Ishikawa (cell line): ENCODE results near the gene CTU1.

Experiments used
- CEBPB ChIP-seq: IDR thresholded peaks from 2 replicates; pipeline ENCODE4 v1.6.1; 2012
- CREB1 ChIP-seq: IDR thresholded peaks from 2 replicates; pipeline ENCODE4 v1.6.1; 2012; ENCODE audit warnings: low read depth
- EGR1 ChIP-seq: IDR thresholded peaks from 2 replicates; pipeline ENCODE4 v1.6.1; 2012
- EP300 ChIP-seq: IDR thresholded peaks from 2 replicates; pipeline ENCODE4 v1.6.1; 2012; ENCODE audit warnings: borderline replicate concordance
- FOXM1 ChIP-seq: IDR thresholded peaks from 2 replicates; pipeline ENCODE4 v1.6.1; 2012; ENCODE audit warnings: low read depth, borderline replicate concordance
- NFIC ChIP-seq: IDR thresholded peaks from 2 replicates; pipeline ENCODE4 v1.6.1; 2012
- RAD21 ChIP-seq: IDR thresholded peaks from 2 replicates; pipeline ENCODE4 v1.6.1; 2012; ENCODE audit warnings: low read depth
- TAF1 ChIP-seq: IDR thresholded peaks from 2 replicates; pipeline ENCODE4 v1.6.1; 2012; ENCODE audit warnings: low read depth, mild to moderate bottlenecking
- TCF12 ChIP-seq: IDR thresholded peaks from 2 replicates; pipeline ENCODE4 v1.6.1; 2012; ENCODE audit warnings: low read depth
- TEAD4 ChIP-seq: IDR thresholded peaks from 2 replicates; pipeline ENCODE4 v1.6.1; 2012
- YY1 ChIP-seq: IDR thresholded peaks from 2 replicates; pipeline ENCODE4 v1.6.1; 2012; ENCODE audit warnings: low read depth
- ZBTB7A ChIP-seq: IDR thresholded peaks from 2 replicates; pipeline ENCODE4 v1.6.1; 2012; ENCODE audit warnings: low read depth
- TF ChIP-seq, protein P1 (sequence below): IDR thresholded peaks from 2 replicates; pipeline ENCODE4 v1.6.1; 2012
- TF ChIP-seq, protein P2 (sequence below): IDR thresholded peaks from 2 replicates; pipeline ENCODE4 v1.6.1; 2012; ENCODE audit warnings: low read depth, mild to moderate bottlenecking
- TF ChIP-seq, protein P3 (sequence below): IDR thresholded peaks from 2 replicates; pipeline ENCODE4 v1.6.1; 2012

The CTU1 gene

DNA sequence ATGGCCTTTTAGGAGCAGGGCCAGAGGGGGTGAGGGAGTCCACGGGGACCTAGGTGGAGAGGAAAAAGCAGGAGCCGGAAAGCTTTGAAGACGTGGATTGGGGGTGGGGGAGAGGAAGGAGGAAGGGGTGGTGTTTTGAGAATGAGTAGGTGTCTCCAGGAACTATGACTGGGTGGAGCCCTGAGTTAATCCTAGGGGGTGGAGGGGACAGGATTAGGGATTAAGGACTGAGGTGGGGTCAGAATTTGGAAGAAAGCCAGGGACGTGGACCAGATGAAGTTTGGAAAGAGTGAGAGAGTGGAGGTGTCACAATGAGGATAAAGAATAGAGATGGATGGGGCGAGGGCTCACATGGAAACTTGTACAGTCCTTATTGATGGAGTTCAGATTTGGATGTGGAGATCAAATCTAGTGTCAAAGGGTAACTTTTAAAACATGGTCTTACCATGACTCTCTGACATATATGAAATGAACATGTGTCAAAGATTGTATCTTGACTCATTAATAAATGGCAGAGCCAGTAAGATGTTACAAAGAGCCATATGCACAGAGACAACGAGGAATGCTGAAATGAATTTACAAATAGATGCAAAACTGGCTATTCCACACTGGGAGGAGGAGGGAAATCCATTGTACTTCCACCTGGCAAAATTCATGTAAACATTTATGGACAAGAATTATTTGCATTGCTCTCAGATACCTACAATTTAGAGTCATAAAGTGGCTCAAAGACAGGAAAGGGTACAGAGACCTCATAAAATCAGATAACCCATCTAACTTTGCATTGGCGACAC lies 41.6 kb downstream of the CTU1 start:
- no peak for TF ChIP-seq TCF12
- no peak for TF ChIP-seq ZBTB7A
- TF ChIP-seq TEAD4: no peak
- TF ChIP-seq CREB1: no peak
- TF ChIP-seq, protein P1, sequence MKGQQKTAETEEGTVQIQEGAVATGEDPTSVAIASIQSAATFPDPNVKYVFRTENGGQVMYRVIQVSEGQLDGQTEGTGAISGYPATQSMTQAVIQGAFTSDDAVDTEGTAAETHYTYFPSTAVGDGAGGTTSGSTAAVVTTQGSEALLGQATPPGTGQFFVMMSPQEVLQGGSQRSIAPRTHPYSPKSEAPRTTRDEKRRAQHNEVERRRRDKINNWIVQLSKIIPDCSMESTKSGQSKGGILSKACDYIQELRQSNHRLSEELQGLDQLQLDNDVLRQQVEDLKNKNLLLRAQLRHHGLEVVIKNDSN: no peak
- TF ChIP-seq TAF1: no peak
- no peak for TF ChIP-seq FOXM1
- TF ChIP-seq EP300: no peak
- no peak for TF ChIP-seq EGR1
- TF ChIP-seq RAD21: no peak
- TF ChIP-seq, protein P2, sequence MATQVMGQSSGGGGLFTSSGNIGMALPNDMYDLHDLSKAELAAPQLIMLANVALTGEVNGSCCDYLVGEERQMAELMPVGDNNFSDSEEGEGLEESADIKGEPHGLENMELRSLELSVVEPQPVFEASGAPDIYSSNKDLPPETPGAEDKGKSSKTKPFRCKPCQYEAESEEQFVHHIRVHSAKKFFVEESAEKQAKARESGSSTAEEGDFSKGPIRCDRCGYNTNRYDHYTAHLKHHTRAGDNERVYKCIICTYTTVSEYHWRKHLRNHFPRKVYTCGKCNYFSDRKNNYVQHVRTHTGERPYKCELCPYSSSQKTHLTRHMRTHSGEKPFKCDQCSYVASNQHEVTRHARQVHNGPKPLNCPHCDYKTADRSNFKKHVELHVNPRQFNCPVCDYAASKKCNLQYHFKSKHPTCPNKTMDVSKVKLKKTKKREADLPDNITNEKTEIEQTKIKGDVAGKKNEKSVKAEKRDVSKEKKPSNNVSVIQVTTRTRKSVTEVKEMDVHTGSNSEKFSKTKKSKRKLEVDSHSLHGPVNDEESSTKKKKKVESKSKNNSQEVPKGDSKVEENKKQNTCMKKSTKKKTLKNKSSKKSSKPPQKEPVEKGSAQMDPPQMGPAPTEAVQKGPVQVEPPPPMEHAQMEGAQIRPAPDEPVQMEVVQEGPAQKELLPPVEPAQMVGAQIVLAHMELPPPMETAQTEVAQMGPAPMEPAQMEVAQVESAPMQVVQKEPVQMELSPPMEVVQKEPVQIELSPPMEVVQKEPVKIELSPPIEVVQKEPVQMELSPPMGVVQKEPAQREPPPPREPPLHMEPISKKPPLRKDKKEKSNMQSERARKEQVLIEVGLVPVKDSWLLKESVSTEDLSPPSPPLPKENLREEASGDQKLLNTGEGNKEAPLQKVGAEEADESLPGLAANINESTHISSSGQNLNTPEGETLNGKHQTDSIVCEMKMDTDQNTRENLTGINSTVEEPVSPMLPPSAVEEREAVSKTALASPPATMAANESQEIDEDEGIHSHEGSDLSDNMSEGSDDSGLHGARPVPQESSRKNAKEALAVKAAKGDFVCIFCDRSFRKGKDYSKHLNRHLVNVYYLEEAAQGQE: no peak
- no peak for TF ChIP-seq NFIC
- no peak for TF ChIP-seq CEBPB
- TF ChIP-seq, protein P3, sequence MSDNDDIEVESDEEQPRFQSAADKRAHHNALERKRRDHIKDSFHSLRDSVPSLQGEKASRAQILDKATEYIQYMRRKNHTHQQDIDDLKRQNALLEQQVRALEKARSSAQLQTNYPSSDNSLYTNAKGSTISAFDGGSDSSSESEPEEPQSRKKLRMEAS: no peak
- no peak for TF ChIP-seq YY1

DNA sequence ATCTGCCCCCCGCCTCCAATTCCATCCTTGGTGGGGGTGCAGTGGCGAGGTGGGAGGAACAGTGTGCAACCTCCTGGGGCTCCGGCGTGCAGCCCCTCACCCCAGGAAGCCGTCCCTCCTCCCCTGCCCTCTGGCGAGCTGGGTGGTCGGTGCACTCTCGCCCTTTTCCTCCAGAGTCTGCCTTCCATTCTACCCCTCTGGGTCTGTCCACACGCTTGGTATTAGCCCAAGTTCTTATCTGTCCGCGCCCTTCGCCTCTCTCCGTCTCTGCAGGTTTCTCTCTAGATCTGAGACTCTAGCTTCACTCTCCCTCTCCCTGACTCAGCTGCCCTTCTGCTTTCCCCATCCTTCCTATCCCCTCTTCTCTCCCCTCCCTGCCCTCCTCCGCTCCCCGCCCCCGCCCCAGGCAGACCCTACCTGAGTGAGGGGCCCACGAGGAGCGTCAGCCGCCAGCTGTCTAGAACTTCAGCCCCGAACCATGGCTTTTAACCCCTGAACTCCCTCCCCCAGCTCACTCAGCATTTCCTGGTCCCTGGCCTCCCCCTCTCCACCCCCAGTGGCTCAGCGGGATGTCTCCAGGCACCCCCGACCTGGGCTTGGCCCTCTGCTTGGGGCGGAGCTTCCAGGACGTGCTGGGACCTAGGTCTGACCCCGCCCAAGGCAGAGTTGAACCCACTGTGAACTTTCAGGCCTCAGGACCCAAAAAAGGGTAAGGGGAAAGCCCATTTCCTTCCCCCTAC lies 42.8 kb downstream of the CTU1 start:
- no peak for TF ChIP-seq TEAD4
- TF ChIP-seq NFIC: no peak
- TF ChIP-seq, protein P2: no peak
- TF ChIP-seq, protein P1: no peak
- TF ChIP-seq ZBTB7A: no peak
- TF ChIP-seq YY1: no peak
- TF ChIP-seq EGR1: no peak
- TF ChIP-seq FOXM1: no peak
- no peak for TF ChIP-seq EP300
- TF ChIP-seq RAD21: no peak
- TF ChIP-seq, protein P3: no peak
- no peak for TF ChIP-seq TCF12
- TF ChIP-seq TAF1: no peak
- TF ChIP-seq CEBPB: no peak
- TF ChIP-seq CREB1: no peak

DNA sequence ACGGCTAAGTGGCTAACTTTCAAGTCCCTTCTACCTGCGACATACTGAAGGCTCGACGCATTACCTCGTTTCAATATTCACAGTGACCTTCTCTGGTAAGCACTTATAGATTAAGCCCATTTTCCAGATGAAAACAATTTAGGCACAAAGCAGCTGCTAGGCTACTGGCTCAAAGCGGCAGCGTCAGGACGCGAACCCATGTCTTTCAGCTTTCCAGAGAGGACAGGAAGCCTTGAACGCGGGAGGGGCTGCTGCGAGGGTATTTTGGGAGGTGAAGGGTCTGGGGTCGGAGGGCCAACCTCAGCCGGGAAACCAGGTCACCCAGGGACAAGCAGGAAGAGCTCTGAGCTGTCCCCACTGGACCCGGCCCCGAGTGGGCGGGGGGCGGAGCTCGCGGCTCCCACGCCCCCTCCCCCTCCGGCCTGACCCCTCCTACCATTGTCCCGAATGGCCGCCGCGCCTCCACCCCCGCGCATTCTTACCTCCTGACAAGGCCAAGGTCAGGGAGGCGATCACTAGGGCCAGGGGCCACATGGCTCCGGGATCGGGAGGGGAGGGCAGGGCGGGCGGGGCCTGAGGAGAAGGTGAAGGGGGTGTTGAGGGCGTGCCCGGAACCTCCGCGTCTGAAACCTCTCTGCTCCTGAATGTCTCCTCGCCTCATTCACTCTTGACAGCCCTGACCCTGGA lies 43.5 kb downstream of the CTU1 start, which contains the start of gene KLK13:
Gene KLK13, minus strand, starts transcription at position 559 of the 687 bp plus-strand sequence. Its CDS starts 25 bp downstream, at position 534.
- TF ChIP-seq TCF12 (no peak), CEBPB (no peak), NFIC (no peak), ZBTB7A (no peak), CREB1 (no peak), EGR1 (peak; percentile 76)
- TF ChIP-seq, protein P1: no peak
- TF ChIP-seq, protein P2: no peak
